MG63 (cell line): ENCODE data around the gene VCL. TPM values are rescaled to one million over a fixed set of nuclear protein-coding genes. Genes with fewer than 3 reads are reported as not detected.

Experiments
- DNase-seq: peaks from one replicate; pipeline ENCODE4 v3.0.0-alpha.2; 2020
- H3K27me3 ChIP-seq: fragments of 250-450 bp; sonication (Bioruptor Pico); 2 replicates; pipeline ENCODE4 v1.5.1; 2020; ENCODE audit warnings: mild to moderate bottlenecking, moderate library complexity
- H3K36me3 ChIP-seq: fragments of 250-450 bp; sonication (Bioruptor Pico); 2 replicates; pipeline ENCODE4 v1.5.1; 2020; ENCODE audit warnings: mild to moderate bottlenecking, moderate library complexity
- H3K4me3 ChIP-seq: fragments of 250-450 bp; sonication (Bioruptor Pico); 2 replicates; pipeline ENCODE4 v1.5.1; 2020; ENCODE audit warnings: mild to moderate bottlenecking, moderate library complexity
- H3K9me3 ChIP-seq: fragments of 250-450 bp; sonication (Bioruptor Pico); 2 replicates; pipeline ENCODE4 v1.5.1; 2020; ENCODE audit warnings: mild to moderate bottlenecking, moderate library complexity
- total RNA-seq: library from RNA; depleted of rRNA; stranded (reverse); fragments of >200 nt; shearing (Covaris generic); gene quantifications from 2 replicates; pipeline ENCODE4 v1.2.3, GENCODE V29; 2014; ENCODE audit warnings: low replicate concordance; rRNA removed

The VCL gene
- total RNA-seq, 1 experiment from 2014 or later: 109 TPM

GRCh38 chr10:74163319-74164068 lies 165.6 kb downstream of the VCL start:
- DNase-seq: no peak
- Histone ChIP-seq H3K4me3 (no peak overlapping the region), H3K27me3 (no peaks in the 10 kb centered on the region), H3K9me3 (no peaks in the 10 kb centered on the region), H3K36me3 (no peaks in the 10 kb centered on the region)

DNA sequence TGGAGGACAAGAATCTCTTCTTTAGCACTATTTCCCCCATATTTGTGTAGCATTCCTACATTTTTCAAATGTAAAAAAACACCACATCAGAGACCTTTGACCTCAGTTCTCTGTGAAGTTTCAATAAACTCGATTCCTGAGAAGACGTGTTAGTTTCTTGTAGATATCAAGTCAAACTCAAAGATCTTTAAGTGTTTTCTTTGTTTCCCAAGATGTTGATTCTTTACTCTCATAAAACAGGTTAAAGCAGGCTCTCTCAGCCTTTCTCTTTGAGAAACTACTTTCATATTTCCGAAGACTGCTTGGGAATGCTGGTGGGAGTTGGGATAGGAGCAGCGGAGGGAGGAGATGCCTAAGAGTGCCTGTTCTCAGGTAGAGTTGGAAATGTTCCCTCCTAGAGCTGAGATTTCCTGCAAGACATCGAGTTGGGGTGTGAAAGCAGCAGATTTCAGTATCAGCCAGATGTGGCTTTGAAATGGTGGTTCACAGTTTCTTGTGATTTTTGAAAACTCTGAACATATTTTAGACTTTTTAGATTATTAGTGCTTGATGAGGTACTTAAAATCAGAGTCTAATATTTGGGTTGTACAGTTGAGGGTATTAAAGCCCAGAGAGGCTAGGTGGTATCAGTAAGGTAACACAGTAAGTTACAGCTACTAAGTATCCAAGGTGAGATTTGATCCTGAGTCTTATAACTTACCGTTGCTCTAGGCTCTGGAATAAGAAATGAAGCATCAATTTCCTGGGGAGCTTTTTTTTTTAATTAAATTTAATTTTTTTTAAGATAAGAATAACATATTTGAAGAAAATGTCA lies 167.0 kb downstream of the VCL start:
- no peaks in the 10 kb centered on the region for H3K36me3 ChIP-seq
- no peaks in the 10 kb centered on the region for H3K27me3 ChIP-seq
- no peaks in the 10 kb centered on the region for H3K9me3 ChIP-seq
- no peak overlapping the region for H3K4me3 ChIP-seq
- no peak for DNase-seq

GRCh38 chr10:74165530-74165901 lies 167.6 kb downstream of the VCL start:
- Histone ChIP-seq H3K27me3 (no peaks in the 10 kb centered on the region), H3K9me3 (no peaks in the 10 kb centered on the region), H3K4me3 (no peak overlapping the region), H3K36me3 (no peaks in the 10 kb centered on the region)
- DNase-seq: no peak

- Histone ChIP-seq H3K27me3 (no peaks in the 10 kb centered on the region), H3K9me3 (no peaks in the 10 kb centered on the region), H3K4me3 (no peak overlapping the region), H3K36me3 (no peaks in the 10 kb centered on the region)
- DNase-seq: no peak
Measured at GRCh38 chr10:74167443-74167842, 169.5 kb downstream of the VCL start.

Other genes starting within 250 kb of the VCL start
- gene CHCHD1, start 216.1 kb upstream of the VCL start, total RNA-seq: 58.5 and 93.9 TPM in 2 replicates
- 12.3 and 24.1 TPM in 2 replicates for gene ZSWIM8, start 212.5 kb upstream of the VCL start, total RNA-seq
- gene NDST2, start 186.5 kb upstream of the VCL start, total RNA-seq: 1.8 and 4.2 TPM in 2 replicates
- gene CAMK2G, start 123.6 kb upstream of the VCL start, total RNA-seq: 16.5 and 24.0 TPM in 2 replicates
- 169 and 219 TPM in 2 replicates for gene PLAU, start 87.0 kb upstream of the VCL start, total RNA-seq
- gene AP3M1, start 152.7 kb downstream of the VCL start, total RNA-seq: 3.6 and 5.5 TPM in 2 replicates
- gene ADK, start 153.1 kb downstream of the VCL start, total RNA-seq: 18.1 and 26.5 TPM in 2 replicates